ENCODE results near the gene SIX2. TPM values are rescaled to one million over a fixed set of nuclear protein-coding genes. Genes with fewer than 3 reads are reported as not detected.
A peak's percentile ranks its signal among the peaks of the same experiment; 100 is the strongest.

The SIX2 gene
- total and polyA plus RNA-seq, 12 donors = 0.06 to 0.40 (median 0.14) TPM; not detected in 5

DNA sequence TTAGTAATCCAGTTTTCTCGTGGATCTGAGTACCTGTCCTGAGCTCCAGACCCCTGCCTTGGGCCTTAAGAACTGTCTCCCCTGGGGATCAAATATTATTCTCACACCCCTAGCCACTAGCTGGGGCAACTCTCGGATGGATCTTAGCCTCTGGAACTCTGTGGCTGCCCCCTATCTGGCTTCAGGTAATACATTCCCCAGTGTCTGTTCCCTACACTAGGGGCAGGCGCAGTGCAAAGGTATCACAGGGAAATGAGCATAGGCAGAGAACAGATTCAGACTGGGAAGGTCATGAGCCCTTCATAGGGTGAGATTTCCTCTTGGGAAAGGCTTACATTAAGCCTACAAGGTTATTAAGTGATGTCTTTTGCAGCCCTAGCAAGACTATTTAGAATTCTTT, 11.2 kb upstream of the SIX2 start:
- Histone ChIP-seq H3K36me3 (replicated peaks in 1 of 2) (no peaks in the 10 kb centered on the region), H3K27ac (no peak overlapping the region), H3K9me3 (replicated peaks in 1 of 3) (no peaks in the 10 kb centered on the region), H3K27me3 (peaks cover 6% of the 10 kb centered on the region), H3K4me1 (replicated peaks in 1 of 2) (no peaks in the 10 kb centered on the region), H3K4me3 (no peak overlapping the region)
- DNase-seq = no peak
- WGBS, 4 donors = 67 to 88% (median 81%) methylated on average over 3 of the region's 3 CpGs
- TF ChIP-seq, protein P1, sequence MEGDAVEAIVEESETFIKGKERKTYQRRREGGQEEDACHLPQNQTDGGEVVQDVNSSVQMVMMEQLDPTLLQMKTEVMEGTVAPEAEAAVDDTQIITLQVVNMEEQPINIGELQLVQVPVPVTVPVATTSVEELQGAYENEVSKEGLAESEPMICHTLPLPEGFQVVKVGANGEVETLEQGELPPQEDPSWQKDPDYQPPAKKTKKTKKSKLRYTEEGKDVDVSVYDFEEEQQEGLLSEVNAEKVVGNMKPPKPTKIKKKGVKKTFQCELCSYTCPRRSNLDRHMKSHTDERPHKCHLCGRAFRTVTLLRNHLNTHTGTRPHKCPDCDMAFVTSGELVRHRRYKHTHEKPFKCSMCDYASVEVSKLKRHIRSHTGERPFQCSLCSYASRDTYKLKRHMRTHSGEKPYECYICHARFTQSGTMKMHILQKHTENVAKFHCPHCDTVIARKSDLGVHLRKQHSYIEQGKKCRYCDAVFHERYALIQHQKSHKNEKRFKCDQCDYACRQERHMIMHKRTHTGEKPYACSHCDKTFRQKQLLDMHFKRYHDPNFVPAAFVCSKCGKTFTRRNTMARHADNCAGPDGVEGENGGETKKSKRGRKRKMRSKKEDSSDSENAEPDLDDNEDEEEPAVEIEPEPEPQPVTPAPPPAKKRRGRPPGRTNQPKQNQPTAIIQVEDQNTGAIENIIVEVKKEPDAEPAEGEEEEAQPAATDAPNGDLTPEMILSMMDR (IDR thresholded peaks at IDR 0.05) = no peak
- TF ChIP-seq POLR2A (IDR thresholded peaks at IDR 0.05) = no peak
- intact Hi-C loops (cut with DNase I) = no loop called here

DNA sequence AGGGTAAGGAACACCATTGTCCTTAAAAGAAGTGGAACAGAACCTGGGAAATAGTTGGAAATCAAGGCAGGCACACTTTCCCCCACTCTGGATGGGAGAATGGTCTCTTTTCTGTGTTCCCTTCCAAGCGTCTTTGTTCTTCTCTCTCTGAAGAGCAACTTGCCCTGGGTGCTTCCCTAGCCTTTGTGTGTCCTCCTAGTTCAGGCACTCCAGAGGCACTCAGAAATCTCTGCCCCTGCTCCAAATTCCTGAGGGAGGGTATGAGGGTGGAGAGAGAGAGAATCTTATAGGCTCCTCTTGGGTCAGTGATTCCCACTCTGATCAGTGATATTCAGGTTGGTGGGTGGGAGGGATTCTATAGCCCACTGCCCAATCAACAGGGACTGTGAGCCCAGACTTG, 8.8 kb upstream of the SIX2 start:
- Histone ChIP-seq H3K36me3 (replicated peaks in 1 of 2) (no peaks in the 10 kb centered on the region), H3K4me3 (no peak overlapping the region), H3K27ac (no peak overlapping the region), H3K27me3 (peaks cover 20% of the 10 kb centered on the region), H3K4me1 (replicated peaks in 1 of 2) (peaks cover 0 to 13% of the 10 kb centered on the region in 2 donors), H3K9me3 (replicated peaks in 1 of 3) (no peaks in the 10 kb centered on the region)
- TF ChIP-seq POLR2A (IDR thresholded peaks at IDR 0.05) = no peak
- TF ChIP-seq, protein P1 (IDR thresholded peaks at IDR 0.05) = no peak
- intact Hi-C loops (cut with DNase I) = no loop called here
- WGBS, 4 donors = 39 to 82% (median 57%) methylated on average over 1 of the region's 1 CpG
- DNase-seq = no peak

DNA sequence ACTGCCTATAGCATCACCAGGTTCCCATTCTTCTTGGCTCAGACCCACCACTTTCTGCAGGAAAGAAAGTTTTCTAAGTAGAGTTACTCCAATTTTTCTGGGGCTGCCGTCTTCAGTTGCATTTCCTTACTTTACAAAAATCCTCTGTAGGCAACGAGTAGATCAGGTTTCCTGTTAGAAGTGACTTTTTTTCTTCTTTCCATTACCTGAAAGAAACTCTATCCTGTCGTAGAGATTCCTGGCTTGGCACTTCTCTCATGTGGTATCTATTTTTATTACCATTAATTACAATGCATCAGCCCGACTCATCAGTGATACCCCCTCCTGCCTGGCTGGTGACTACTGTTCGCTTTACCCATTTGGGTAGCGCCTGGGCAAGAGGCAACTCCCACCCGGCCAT, 5.6 kb upstream of the SIX2 start:
- Histone ChIP-seq H3K9me3 (replicated peaks in 1 of 3) (no peaks in the 10 kb centered on the region), H3K36me3 (replicated peaks in 1 of 2) (no peaks in the 10 kb centered on the region), H3K4me3 (no peak overlapping the region), H3K4me1 (replicated peaks in 1 of 2) (peaks cover 7 to 21% of the 10 kb centered on the region in 2 donors), H3K27me3 (peaks cover 49% of the 10 kb centered on the region), H3K27ac (no peak overlapping the region)
- intact Hi-C loops (cut with DNase I) = no loop called here
- DNase-seq = no peak
- 76 to 79% (median 77%) methylated on average over 7 of the region's 7 CpGs for WGBS, 4 donors
- TF ChIP-seq POLR2A (IDR thresholded peaks at IDR 0.05) = no peak

DNA sequence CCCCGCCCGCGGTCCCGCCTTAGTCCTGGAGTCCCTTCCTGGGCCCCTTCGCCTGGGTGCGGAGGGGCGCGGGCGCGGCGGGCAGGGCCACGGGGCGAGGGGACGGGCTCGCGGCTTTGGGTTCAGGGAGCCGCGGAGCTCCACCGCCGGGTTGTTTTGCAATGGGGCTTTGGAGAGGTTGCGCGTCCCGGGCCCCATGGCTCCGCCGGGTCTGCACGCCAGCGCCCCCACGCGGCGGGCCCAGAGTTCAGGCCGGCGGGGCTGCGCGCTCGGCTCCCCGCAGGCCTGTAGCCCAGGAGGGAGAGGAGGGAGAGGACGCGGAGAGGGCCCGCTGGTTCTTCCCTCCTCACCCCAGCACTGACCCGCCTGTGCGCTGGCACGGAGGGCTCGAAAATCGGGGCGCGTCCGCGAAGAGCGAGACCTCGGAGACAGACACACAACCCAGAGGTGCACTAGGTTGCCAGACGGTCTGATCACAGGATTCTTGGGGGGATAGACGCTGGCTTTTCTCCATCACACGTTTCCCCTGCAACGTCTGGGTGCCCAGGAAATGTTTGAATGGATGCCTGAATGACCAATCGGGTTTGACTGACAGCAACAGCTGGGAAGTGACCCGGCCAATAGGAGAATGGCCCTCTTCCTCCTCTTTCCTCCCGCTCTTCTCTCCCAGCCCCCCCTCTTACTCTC, 4.9 kb upstream of the SIX2 start:
- Histone ChIP-seq H3K36me3 (replicated peaks in 1 of 2) (no peaks in the 10 kb centered on the region), H3K27me3 (peaks cover 51% of the 10 kb centered on the region), H3K4me3 (peak overlapping the region in 1 of 4 donors; percentile 47), H3K9me3 (replicated peaks in 1 of 3) (no peaks in the 10 kb centered on the region), H3K27ac (no peak overlapping the region), H3K4me1 (replicated peaks in 1 of 2) (peaks cover 13 to 27% of the 10 kb centered on the region in 2 donors)
- TF ChIP-seq POLR2A (IDR thresholded peaks at IDR 0.05) = no peak
- TF ChIP-seq, protein P1 (IDR thresholded peaks at IDR 0.05) = peak in 3 of 6 experiments; percentile 23 to 60 (median 58)
- intact Hi-C loops (cut with DNase I) = no loop called here
- DNase-seq = peak in 4 of 7 donors; percentile 24 to 65 (median 50)
- 3 to 34% (median 12%) methylated on average over 4 to 57 of the region's 57 CpGs for WGBS, 4 donors
